ENCODE data around the gene EXT2.

The EXT2 gene

DNA sequence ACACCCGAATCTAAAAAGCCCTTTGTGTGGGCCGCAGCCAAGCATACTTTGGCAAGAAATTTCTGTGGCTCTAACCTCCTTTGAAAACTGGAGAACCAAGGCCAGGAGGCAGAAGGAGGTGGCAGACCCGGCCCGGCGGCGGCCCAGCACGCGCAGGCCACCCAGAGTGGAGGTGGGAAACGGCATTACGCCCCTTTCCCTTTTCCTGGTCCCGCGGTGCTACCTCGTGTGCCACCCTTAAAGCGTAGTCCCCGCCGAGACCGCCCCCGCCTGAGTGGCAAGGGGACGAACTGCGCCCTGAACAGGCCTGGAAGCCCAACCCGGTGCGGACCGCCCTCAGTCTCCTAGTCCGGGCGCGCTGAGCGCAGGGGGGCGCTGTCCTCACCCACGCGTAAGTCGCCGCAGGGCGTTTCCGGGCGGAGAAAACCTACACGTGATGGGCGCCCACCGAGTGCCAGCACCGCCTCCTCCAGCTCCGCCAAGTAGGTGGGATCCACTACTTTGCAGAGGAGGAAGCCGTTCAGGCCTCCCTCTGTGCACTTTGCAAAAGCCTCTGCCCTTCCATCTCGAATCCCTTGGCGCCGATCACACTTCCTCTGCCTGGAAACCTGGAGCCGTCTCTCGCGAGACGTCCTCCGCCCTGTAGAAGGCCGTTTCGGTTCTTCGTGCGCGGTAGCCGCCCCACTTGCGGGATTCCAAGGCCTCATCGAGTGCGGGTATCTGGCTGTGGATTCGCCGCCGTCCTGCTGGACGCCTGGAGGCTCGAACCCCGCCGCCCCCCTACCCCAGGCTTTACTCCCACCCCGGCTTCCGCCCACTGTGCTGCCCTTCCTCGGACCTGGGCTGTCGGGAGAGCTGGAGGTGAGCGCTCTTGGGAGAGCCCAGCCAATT is 29.4 kb upstream of the EXT2 start, which contains the start of gene ACCS:
Gene ACCS (plus strand): TSS at position 430 of the 891 bp plus-strand sequence. CDS start 1,358 bp downstream, outside the sequence.
- H3K4me1 ChIP-seq (ENCODE audit: control insufficient read depth, low read length) = peaks cover 18% of the 10 kb centered on the region
- H3K36me3 ChIP-seq (ENCODE audit: control insufficient read depth, low read length) = no peaks in the 10 kb centered on the region
- no peak within 1 kb of the TSS for H3K27ac ChIP-seq (ENCODE audit: low read depth, low read length)
- H4K20me1 ChIP-seq (ENCODE audit: control insufficient read depth, insufficient read depth, low read depth, low read length) = no peaks in the 10 kb centered on the region
- peak within 1 kb of the TSS; percentile 77 for H3K4me2 ChIP-seq (ENCODE audit: low read length)
- no peaks in the 10 kb centered on the region for H3K27me3 ChIP-seq (ENCODE audit: control insufficient read depth, low read length)
- no peaks in the 10 kb centered on the region for H3K9me3 ChIP-seq (ENCODE audit: control insufficient read depth, insufficient read depth, low read length)
- no peaks in the 10 kb centered on the region for H3F3A ChIP-seq (ENCODE audit: control insufficient read depth, insufficient read depth)
- no peaks in the 10 kb centered on the region for H3K79me2 ChIP-seq (ENCODE audit: control insufficient read depth, low read length)
- peak within 1 kb of the TSS; percentile 71 for H3K4me3 ChIP-seq (ENCODE audit: low read length)
- TF ChIP-seq, protein P1, sequence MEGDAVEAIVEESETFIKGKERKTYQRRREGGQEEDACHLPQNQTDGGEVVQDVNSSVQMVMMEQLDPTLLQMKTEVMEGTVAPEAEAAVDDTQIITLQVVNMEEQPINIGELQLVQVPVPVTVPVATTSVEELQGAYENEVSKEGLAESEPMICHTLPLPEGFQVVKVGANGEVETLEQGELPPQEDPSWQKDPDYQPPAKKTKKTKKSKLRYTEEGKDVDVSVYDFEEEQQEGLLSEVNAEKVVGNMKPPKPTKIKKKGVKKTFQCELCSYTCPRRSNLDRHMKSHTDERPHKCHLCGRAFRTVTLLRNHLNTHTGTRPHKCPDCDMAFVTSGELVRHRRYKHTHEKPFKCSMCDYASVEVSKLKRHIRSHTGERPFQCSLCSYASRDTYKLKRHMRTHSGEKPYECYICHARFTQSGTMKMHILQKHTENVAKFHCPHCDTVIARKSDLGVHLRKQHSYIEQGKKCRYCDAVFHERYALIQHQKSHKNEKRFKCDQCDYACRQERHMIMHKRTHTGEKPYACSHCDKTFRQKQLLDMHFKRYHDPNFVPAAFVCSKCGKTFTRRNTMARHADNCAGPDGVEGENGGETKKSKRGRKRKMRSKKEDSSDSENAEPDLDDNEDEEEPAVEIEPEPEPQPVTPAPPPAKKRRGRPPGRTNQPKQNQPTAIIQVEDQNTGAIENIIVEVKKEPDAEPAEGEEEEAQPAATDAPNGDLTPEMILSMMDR (IDR thresholded peaks at IDR 0.05; ENCODE audit: low read depth, low read length, poor library complexity, severe bottlenecking) = peak; percentile 73
- TF ChIP-seq EZH2phosphoT487 (IDR thresholded peaks at IDR 0.05; ENCODE audit: borderline replicate concordance, low read length) = no peak
- H3K9me2 ChIP-seq (replicated peaks; ENCODE audit: control insufficient read depth, low read length) = no peaks in the 10 kb centered on the region

DNA sequence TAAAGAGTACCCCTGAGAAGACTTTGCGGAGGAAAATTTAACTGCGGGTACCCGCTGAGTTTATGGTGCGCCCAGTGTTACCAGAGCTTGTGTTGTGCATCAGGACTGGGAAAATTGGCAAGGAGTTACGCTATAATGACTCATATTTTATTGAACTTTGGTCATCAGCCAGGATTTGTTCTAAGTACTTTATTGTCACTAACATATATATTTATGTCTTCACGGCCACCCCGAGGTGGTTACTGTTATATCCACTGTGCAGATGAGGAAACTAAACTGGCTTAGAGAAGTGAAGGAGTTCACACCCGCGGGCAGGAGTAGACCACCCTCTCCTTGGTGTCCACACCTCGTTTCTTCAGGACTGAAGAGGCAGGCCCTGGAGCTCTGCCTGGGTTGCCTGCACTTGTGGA is 28.7 kb upstream of the EXT2 start:
- no peaks in the 10 kb centered on the region for H3K79me2 ChIP-seq (ENCODE audit: control insufficient read depth, low read length)
- H3K36me3 ChIP-seq (ENCODE audit: control insufficient read depth, low read length) = no peaks in the 10 kb centered on the region
- H3K4me2 ChIP-seq (ENCODE audit: low read length) = peak overlapping the region; percentile 77
- TF ChIP-seq, protein P1 (IDR thresholded peaks at IDR 0.05; ENCODE audit: low read depth, low read length, poor library complexity, severe bottlenecking) = no peak
- TF ChIP-seq EZH2phosphoT487 (IDR thresholded peaks at IDR 0.05; ENCODE audit: borderline replicate concordance, low read length) = no peak
- H3F3A ChIP-seq (ENCODE audit: control insufficient read depth, insufficient read depth) = no peaks in the 10 kb centered on the region
- peaks cover 18% of the 10 kb centered on the region for H3K4me1 ChIP-seq (ENCODE audit: control insufficient read depth, low read length)
- H3K9me3 ChIP-seq (ENCODE audit: control insufficient read depth, insufficient read depth, low read length) = no peaks in the 10 kb centered on the region
- H3K9me2 ChIP-seq (replicated peaks; ENCODE audit: control insufficient read depth, low read length) = no peaks in the 10 kb centered on the region
- H3K27me3 ChIP-seq (ENCODE audit: control insufficient read depth, low read length) = no peaks in the 10 kb centered on the region
- H3K4me3 ChIP-seq (ENCODE audit: low read length) = peak overlapping the region; percentile 71
- H4K20me1 ChIP-seq (ENCODE audit: control insufficient read depth, insufficient read depth, low read depth, low read length) = no peaks in the 10 kb centered on the region
- no peak overlapping the region for H3K27ac ChIP-seq (ENCODE audit: low read depth, low read length)

GRCh38 chr11:44067266-44067665 is 28.2 kb upstream of the EXT2 start:
- Histone ChIP-seq H3K4me3 (ENCODE audit: low read length) (0 out of 2 replicates have a peak overlapping the region, but pooled peaks have one; percentile 71), H3K9me3 (ENCODE audit: control insufficient read depth, insufficient read depth, low read length) (no peaks in the 10 kb centered on the region), H3K9me2 (replicated peaks; ENCODE audit: control insufficient read depth, low read length) (no peaks in the 10 kb centered on the region), H3K79me2 (ENCODE audit: control insufficient read depth, low read length) (no peaks in the 10 kb centered on the region), H3K4me2 (ENCODE audit: low read length) (0 out of 2 replicates have a peak overlapping the region, but pooled peaks have one; percentile 77), H3K27me3 (ENCODE audit: control insufficient read depth, low read length) (no peaks in the 10 kb centered on the region), H3K36me3 (ENCODE audit: control insufficient read depth, low read length) (no peaks in the 10 kb centered on the region), H3K4me1 (ENCODE audit: control insufficient read depth, low read length) (peaks cover 18% of the 10 kb centered on the region), H3F3A (ENCODE audit: control insufficient read depth, insufficient read depth) (no peaks in the 10 kb centered on the region), H3K27ac (ENCODE audit: low read depth, low read length) (no peak overlapping the region), H4K20me1 (ENCODE audit: control insufficient read depth, insufficient read depth, low read depth, low read length) (no peaks in the 10 kb centered on the region)
- TF ChIP-seq, protein P1 (IDR thresholded peaks at IDR 0.05; ENCODE audit: low read depth, low read length, poor library complexity, severe bottlenecking) = no peak
- no peak for TF ChIP-seq EZH2phosphoT487 (IDR thresholded peaks at IDR 0.05; ENCODE audit: borderline replicate concordance, low read length)

All from DOHH2 (cell line).